HG03135 (cell line): ENCODE measurements around the gene PLLP.
"Not testable (repeated sequence)": the region's sequence is repeated elsewhere in the genome, so short reads cannot be mapped to it uniquely, and the experiment has no call there.

ENCODE experiments used
- ATAC-seq: cut with Tn5 transposase; IDR thresholded peaks from one replicate; pipeline ENCODE4 v1.9.1; 2021; ENCODE audit warnings: mild to moderate bottlenecking, moderate library complexity; ENCODE audit not compliant: unreplicated experiment

Gene PLLP

DNA sequence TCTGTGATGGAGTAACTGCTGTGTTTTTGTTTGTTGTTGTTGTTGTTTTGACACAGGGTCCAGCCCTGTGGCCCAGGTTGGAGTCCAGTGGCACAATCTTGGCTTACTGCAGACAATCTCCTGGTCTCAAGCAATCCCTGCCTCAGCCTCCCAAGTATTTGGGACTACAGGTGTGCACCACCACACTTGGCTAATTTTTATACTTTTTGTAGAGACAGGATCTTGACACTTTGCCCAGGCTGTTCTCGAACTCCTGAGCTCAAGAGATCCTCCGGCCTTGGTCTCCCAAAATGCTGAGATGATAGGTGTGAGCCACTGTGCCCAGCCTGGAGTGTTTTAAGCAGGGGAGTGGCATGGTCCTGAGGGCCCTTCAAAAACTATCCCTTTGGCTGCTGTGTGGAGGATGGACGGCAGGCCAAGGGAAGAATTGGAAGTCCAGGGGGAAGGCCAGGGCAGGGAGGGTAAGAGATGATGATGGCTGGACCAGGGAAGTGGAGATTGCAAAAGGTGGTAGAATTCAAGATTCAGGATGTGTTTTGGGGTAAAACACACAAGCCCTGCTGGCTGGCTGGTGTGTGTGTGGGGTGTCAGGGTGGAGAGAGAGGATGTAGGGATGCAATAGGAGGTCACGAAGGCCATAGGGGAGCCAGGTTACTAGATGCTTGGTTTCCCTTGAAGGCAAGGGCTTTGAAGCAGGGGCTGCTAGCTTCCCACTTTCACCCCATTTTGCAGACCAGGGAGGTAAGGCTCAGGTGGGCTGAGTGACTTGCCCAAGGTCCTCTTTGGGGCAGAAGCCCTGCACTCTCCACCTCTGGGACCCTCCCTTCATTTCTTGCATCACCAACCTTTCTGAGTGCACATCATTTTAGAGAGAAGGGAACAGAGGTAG, 18.8 kb upstream of the PLLP start:
- ATAC-seq = no peak

DNA sequence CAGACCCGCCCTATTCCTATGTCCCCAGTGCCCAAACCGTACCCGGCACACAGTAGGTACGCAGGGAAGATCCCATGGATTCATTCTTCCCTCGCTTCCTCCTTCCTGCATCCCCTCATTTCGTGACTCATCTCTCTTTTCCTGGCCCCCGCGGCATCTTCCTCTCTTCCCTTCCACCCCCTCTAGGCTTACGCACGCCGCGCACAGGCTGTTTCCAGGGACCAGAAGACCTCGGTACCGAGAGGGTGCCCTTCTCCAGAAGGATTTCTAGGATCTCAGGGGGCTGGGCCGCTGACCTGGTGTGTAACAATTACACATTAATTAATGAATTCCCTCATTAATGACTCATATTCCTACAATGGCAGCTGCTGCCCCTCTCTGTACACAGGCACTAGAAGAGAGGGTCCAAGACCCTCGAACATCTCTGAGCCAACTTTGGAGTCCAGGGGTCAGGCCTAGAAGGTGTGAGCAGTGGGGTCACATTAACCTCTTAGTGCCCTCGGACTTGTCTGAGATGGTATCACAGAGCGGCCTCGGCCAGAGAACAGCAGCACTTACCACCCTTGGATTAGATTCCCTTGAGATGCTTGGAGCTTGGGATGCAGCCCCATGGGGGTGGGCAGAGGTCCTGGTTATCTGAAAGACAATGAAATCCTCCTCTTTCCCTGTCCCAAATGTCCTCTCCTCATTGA, 16.8 kb upstream of the PLLP start:
- ATAC-seq = no peak

DNA sequence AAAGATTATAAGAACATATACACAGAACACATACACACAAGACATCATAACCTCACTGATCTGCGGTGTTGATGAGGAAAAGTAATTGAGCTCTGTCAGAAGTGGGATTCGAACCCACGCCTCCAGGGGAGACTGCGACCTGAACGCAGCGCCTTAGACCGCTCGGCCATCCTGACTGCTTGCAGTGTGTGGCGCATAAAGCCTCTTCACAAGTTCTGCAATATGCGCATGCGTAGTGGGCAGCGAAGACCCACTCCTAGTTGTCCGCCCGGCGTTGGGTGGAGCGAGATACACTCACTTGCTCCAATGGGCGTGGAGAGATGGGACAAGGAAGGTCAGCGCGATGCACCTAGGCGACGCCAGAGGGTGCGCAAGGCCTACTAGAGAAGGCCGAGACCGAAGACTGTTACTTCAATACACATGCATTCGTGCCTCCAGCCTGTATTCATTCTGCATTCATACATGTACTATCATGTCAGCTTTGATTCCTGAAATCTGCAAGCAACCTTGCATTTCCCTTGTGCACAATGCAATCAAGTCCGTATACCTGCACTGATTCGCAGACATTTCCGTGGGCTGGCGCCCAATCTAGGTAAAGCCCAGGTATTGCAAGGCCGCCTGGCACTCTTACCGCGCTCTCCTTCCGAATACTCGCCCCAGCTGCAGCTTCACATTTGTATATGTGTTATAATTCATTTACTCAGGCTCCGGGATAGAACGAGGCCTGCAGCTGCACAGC, 16.1 kb upstream of the PLLP start:
- peak; percentile 83 for ATAC-seq

DNA sequence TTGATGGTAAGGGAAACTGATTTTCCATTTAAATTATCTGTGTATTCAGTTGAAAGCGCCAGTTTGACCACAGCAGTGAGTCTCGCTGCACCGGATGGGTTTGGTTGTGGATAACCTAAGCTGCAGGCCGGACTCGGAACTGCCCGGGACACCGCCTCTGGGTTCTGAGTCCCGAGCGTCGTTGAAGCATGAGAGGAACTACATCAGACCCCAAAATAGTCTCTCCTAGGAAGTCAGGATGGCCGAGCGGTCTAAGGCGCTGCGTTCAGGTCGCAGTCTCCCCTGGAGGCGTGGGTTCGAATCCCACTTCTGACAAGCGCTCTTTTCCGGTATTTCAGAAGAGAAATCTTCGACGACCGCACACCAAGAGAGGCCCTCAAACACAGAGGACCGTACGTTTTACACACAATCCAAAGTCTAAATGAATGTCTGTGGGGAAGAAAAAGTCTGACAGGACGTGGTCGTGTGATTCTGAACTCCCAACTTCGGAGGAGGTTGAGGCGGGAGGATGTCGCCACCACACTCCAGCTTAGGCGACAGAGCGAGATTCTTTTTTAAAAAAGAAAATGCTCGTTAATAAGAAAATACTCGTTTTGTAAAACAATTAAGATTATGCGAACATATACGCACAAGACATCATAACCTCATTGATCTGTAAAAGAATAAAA, 15.4 kb upstream of the PLLP start:
- ATAC-seq = peak; percentile 55

DNA sequence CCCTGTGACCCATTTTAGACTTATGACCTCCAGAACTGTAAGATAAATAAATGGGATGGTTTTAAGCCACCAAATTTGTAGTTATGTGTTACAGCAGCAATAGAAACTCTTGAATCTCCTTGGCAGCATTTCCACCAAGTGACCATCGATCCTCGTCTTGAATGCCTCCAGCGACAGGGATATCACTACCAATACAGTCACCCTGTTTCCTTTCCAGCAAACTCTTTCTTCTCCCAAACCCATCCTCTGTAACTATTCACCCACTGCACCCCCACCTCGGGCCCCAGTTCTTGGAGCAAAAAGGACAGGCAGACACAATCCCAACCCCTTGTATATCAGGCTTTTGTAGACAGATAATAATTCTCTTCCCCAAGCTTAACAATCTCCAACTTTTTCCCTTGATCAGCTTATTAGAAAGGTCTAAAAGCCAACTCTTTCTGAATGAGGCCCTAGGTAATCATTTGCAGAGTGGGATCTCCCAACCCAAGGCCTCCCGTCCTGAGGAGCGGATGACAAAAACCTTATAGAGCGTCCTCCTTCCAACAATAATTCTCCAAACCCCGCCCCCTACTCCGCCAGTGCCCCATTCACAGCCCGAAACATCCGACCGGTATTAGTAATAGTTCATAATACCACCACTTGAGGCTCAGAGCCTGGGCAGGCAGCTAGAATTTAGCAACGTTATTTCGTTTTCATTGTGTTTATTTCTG, 14.7 kb upstream of the PLLP start:
- ATAC-seq = peak; percentile 36

DNA sequence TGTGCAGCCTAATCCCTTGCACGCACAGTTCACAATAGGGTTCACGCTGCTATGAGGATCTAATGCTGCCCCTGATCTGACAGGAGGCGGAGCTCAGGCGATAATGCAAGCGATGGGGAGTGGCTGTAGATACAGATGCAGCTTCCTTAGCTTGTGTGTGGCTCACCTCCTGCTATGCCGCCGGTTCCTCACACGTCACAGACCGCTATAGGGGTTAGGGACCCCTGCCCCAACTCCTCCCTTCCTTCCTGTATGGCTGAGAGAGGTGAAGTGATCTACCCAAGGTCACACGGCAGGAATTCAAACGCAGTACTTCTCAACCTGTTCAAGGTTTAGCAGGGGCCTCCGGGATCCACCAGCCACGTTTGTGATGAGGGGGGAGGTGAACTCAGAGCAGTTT, 13.4 kb upstream of the PLLP start:
- no peak for ATAC-seq

DNA sequence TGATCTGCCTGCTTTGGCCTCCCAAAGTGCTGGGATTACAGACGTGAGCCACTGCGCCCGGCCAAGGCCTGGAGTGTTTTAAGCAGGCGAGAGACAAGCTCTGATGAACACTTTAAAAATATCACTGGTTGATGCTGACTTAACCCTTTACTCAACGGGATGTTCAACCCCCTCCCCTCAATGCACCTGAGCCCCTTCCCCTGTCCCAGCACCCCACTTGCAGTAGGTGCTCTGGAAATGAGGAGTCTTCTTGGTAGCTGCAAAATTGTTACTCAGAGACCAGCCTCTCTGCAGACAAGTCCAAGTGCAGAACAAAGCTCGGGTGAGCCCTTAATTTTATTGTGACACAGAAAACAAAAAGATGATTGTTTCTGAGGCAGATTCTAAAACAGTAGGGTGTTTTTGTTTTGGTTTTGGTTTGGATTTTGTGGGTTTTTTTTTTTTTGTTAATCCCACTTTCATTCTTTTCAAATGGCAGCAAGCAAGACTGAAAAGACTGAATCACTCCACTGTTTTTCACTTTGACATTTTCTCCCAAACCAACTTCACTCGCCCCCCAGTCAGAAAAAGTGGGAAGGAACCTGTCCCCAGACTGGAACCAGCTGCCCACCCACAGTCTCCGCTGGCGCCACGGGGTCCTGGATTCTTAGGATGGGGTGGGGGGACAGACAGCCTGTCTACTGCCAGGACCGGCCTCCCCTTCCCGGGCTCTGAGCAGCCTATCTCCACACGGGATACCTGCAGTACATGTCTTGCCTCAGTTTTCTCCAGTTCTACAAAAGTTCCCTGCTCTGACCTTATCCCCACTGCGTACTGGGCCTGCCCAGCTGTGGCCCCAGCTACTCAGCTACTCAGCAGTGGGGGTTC, 5.2 kb upstream of the PLLP start:
- no peak for ATAC-seq

DNA sequence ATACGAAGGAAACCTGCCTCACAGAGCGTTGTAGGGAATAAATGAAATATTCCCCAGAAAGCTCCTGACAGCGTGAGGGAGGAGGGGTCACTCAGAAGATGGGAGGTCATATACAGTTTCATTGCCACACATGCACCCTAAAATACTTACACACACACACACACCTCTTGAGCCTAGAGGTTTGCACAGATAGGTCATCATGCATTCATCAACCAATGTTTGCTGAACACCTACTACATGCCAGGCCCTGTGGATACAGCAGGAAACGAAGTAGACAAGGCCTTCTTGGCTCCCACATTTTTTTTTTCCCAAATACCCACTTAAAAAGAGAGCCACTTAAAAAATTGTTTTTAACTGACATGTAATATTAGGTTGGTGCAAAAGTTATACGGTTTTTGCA, 907 bp upstream of the PLLP start:
- no peak for ATAC-seq

DNA sequence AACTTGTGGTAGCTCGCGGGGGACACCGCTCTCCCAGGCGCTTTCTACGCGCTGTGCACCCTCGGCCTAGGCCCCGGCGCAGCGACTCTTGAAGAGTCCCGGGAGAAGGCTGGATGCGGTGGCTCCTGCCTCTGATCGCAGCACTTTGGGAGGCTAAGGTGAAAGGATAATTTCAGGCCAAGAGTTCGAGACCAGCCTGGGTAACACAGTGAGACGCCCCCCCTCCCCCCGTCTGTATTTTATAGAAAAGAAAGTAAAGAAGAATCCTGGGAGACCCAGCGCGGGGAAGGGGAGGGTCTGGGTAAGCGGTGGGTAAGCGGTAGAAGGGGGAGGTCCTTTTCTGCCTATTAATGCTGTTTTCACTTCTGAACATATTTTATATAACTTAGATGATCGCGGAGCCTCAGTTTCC, 486 bp upstream of the PLLP start:
- ATAC-seq = no peak

DNA sequence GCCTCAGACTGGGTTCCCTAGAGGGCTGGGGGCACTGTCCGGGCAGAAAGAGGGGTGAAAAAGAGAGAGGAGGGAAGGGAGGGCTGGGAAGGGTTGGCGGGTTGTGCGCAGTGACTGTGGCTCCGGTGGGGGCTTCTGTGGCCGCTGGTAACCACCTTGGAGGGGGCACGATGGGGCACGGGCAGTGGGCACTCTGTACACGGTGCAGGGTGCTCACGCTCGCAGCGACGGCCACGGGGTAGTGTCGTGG, 588 bp downstream of the PLLP start:
- no peak for ATAC-seq

DNA sequence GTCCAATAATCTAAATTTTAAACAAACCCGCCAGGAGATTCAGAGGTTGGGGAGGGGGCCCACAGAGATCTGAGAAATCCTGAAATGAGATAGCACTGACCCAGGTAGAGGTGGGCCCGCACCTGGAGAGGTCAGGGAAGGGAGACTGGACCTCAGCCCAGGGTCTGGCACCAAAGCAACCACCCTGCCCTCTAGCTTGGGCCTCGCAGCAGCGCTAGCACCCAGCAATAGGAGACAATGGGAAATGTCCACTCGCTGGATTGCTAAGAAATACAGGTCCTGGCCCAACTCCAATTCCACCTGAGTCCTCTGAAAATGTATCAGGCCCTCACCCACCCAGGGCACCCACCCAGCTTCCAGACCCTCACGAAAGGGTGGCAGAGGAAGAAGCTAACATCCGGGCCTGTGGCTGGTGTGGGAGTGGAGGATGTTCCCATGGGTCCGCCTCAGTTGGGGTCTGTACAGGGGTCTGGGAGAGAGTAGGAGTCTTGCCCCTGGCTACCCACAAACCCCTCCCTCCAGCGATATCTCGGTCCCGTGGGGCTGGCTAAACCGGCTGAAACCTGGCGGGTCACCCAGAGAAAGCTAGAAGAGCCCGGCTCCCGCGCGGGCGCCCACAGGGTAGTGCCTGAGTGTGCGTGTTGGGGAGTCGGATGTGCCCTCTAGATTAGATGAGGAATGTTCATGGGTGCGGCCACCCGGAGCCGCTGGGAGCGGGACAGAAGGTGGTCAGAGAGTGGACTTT, 1.1 kb downstream of the PLLP start:
- ATAC-seq = no peak

DNA sequence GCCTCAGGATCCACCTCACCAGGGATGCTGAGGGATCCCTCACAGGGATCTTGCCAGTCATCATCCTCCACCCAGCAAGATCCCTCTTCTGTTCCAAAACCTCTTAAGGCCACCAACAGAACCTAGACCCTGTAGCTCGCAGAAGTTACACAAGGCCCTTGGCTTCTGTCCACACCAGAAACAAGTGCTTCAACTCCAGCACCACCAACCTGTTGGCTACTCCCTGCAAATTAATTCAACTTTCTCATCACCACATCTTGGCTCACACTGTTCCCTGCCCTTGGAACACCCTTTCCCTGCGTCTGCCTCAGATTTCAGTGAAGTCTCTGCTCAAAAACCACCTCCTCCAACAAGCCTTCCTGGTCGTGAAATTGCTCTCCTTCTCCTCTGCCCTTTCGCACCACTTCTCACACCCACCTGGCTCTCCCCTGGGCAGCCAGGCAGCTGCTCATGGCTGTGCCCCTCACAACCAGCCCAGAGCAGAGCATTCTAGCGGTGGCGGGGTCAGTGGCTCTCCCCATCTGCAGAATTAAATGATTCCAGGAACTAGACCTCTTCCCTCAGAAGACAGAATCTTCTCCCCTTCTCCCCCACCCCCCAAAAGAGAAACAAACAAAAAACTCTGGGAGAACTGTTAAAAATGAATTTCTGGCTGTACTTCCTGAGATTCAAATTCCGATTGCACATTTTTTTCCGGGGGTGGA, 1.8 kb downstream of the PLLP start:
- ATAC-seq = no peak

DNA sequence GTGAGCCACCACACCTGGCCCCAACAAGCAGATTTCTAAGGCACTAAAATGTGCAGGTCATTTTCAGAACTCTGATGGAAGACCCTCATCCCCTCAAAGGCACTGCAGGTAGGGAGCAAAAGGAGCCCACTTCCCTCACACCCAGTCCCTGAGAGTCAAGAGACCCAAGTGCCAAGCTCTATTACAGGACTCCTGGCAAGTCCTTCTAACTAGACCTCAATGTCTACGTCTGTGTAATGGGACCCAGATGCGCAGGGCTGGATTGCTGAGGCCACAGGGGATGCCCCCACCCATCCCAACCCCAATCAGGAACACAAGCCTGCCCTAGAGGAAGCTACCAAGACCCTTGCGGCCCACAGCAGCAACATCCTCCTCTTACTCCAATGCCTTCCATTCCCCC, 2.7 kb downstream of the PLLP start:
- no peak for ATAC-seq

DNA sequence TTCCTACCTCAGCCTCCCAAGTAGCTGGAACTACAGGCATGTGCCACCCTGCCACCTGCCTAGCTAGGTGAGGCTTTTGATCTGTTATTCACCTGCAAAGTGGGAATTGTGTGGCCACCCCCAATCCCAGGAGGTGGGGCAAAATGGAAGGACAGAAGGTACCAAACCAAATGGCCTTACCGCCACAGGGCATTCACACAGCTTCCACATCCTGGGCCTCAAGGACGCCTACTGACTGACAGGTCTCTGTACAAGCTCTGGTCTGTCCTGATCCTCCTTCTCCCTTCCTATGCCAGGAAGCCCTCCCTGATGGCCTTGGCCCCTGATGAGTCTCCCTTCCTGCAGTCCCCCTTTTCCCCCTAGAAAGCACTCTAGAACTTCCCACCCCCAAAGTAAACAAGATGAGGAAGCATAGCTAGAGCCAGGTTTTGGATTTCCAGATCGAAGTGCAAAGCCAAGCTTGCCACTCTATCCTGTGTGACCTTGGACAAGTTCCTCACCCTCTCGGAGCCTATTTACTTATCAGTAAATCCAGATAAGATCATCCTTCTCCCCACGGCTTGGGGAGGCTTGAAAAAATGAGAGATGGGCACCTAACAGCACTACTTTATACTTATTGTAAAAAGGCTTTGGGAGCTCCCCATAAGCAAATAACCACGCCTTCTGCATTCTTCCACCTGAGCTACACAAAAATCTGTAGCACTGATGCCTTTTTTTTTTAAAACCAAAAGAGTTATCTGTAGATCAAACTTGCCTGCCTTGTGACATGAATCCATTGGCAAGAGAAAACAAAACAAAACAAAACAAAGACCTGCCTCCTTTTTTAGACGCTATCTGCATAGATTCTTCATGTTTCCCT, 4.5 kb downstream of the PLLP start:
- ATAC-seq = no peak

DNA sequence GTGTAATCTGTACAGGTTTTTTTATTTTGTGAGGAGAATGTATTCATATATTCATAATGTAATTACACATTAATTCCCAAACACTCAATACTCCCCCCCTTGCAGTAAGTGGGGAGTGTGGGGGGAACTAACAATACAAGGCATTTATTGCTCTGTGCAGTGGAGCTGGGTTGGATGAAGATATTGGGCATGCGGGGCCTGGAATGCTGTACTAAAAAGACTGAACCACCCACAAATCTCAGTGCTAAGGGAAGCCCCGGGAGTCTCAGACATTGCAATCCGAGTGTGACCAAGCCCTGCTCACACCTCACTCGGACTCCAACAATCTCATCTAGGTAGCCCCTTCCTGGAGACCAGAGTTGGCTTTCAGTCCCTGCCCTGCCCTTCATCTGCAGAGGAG, 6.0 kb downstream of the PLLP start:
- ATAC-seq = no peak

DNA sequence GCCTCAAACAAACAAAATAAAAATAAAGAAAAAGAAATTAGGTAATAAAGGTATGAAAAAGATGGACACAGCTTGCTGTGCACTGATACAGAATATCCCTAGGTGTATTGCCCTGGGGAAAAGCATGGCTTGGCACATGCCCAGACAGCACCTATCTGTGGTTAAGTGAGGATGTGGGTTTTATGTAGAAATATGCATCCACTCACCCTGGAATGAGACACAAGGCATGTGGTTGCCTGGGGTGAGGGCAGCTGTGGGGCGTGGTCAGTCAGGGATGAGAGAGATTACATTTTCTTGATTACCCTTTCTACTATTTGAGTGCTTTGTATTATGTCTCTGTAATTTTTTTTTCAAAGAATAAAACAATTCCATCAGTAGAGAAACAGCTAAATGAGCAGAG, 6.9 kb downstream of the PLLP start:
- ATAC-seq = no peak

DNA sequence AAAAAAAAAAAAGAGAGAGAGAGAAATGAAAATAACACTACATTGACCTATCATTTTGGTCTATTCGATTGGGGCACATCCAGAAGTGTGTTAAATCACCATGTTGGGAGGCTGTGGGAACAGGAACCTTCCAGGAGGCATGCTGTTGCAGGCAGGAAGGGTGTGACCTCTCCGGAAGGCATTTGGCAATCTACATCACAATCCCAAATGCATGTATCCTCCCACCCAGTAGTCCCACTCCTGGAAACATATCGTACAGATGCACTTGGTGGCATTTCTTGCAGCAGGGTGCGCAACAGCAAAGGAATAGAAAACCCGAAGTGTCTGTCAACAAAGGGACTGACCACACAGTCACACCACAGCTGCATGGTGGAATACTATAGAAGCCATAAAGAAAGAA, 7.9 kb downstream of the PLLP start:
- no peak for ATAC-seq

DNA sequence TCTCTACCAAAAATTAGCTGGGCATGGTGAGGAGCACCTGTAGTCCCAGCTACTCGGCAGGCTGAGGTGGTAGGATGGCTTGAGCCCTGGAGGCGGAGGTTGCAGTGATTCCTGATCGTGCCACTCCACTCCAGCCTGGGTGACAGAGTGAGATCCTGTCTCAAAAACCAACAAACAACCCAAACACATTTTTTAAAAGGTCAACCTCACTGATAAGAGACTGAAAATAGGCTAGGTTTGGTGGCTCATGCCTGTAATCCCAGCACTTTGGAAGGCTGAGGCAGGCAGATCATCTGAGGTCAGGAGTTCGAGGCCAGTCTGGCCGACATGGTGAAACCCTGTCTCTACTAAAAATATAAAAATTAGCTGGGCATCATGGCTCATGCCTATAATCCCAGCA, 8.5 kb downstream of the PLLP start:
- ATAC-seq = not testable (repeated sequence)
